ENCODE measurements around the gene LONRF2.

The LONRF2 gene

GRCh38 chr2:100260712-100261620, 61.3 kb downstream of the LONRF2 start:
- DNase-seq (ENCODE audit: extremely low read depth, low read depth) = peak; percentile 55
- peak; percentile 67 for TF ChIP-seq CTCF (IDR thresholded peaks at IDR 0.05; ENCODE audit: low read depth, low read length)

GRCh38 chr2:100259106-100259505, 63.2 kb downstream of the LONRF2 start:
- no peak for TF ChIP-seq CTCF (IDR thresholded peaks at IDR 0.05; ENCODE audit: low read depth, low read length)
- DNase-seq (ENCODE audit: extremely low read depth, low read depth) = no peak

GRCh38 chr2:100257939-100258338, 64.4 kb downstream of the LONRF2 start:
- no peak for TF ChIP-seq CTCF (IDR thresholded peaks at IDR 0.05; ENCODE audit: low read depth, low read length)
- DNase-seq (ENCODE audit: extremely low read depth, low read depth) = no peak

- TF ChIP-seq CTCF (IDR thresholded peaks at IDR 0.05; ENCODE audit: low read depth, low read length) = no peak
- no peak for DNase-seq (ENCODE audit: extremely low read depth, low read depth)
Measured at GRCh38 chr2:100256849-100257248, 65.5 kb downstream of the LONRF2 start.

- no peak for TF ChIP-seq CTCF (IDR thresholded peaks at IDR 0.05; ENCODE audit: low read depth, low read length)
- DNase-seq (ENCODE audit: extremely low read depth, low read depth) = no peak
Measured at GRCh38 chr2:100256416-100256815, 65.9 kb downstream of the LONRF2 start.

GRCh38 chr2:100254646-100255210, 67.6 kb downstream of the LONRF2 start:
- TF ChIP-seq CTCF (IDR thresholded peaks at IDR 0.05; ENCODE audit: low read depth, low read length) = no peak
- DNase-seq (ENCODE audit: extremely low read depth, low read depth) = no peak

- DNase-seq (ENCODE audit: extremely low read depth, low read depth) = no peak
- no peak for TF ChIP-seq CTCF (IDR thresholded peaks at IDR 0.05; ENCODE audit: low read depth, low read length)
Measured at GRCh38 chr2:100253786-100254185, 68.5 kb downstream of the LONRF2 start.

Measured in AG09319 (cell line).